Measurements from ENCODE around the gene MKNK2.

MKNK2 gene

DNA sequence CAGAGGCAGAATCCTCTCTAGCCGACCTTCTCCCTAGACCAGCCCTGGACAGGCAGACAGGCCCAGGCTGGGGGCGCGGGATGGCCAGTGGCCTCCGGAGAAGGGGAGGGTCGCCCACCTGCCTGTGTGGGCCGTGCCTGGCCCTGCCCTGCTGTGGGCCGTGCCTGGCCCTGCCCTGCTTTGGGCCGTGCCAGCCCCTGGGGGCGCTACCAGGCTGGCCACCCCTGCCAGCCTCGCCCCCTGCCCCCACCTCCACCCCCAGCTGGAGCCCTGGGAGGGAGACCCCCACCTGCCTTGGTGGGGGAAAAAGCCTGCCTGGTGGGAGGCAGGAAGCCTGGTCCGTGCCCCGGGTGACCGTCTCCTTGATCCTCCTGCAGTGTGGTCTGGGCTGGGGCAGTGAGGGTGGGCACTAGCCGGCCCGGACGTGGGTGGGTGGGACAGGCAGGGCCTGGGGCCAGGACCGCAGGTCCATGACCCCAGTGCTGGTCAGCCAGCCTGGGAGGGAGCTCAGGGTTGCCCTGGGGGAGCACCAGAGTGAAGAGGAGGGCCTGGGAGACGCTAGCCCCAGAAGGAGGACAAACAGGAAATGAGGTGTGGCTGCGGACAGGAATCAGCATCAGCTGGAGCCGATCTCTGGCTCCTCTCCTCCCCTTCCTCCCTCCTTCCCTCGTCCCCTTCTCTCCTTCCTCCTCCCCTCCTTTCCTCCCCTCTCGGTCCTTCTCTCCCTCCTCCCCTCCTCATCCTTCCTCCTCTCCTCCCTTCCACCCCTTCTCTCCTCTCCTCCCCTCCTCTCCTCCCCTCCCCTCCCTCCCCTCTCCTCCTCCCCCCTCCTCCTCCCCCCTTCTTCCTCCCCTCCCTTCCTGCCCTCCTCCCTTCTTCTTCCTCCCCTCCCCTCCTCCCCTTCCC lies 5.1 kb upstream of the MKNK2 start:
- TF ChIP-seq, protein P1, sequence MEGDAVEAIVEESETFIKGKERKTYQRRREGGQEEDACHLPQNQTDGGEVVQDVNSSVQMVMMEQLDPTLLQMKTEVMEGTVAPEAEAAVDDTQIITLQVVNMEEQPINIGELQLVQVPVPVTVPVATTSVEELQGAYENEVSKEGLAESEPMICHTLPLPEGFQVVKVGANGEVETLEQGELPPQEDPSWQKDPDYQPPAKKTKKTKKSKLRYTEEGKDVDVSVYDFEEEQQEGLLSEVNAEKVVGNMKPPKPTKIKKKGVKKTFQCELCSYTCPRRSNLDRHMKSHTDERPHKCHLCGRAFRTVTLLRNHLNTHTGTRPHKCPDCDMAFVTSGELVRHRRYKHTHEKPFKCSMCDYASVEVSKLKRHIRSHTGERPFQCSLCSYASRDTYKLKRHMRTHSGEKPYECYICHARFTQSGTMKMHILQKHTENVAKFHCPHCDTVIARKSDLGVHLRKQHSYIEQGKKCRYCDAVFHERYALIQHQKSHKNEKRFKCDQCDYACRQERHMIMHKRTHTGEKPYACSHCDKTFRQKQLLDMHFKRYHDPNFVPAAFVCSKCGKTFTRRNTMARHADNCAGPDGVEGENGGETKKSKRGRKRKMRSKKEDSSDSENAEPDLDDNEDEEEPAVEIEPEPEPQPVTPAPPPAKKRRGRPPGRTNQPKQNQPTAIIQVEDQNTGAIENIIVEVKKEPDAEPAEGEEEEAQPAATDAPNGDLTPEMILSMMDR (IDR thresholded peaks at IDR 0.05; ENCODE audit: low read depth, low read length, missing control alignments) = peak; percentile 10
- no peak for DNase-seq (ENCODE audit: low read depth)
- peak overlapping the region; percentile 11 for H3K4me3 ChIP-seq (ENCODE audit: low read depth, low read length)

DNA sequence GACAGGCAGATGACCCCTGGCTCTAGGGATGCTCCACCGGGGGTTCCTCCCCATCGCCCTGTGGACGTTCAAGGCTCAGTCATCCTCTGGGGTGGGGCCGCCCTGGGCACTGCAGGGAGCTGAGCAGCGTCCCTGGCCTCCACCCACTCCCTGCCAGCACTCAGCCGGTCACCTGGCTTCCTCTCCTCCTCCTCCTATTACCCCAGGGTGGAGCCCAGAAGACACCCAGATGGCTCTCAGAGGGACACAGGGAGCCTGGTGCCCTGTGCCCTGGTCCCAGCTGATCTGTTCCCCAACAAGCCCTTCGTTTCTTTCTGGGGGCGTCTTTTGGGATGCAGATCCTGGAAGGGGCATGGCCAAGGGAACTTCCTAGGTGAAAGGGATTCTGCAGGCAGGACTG lies 3.7 kb upstream of the MKNK2 start:
- H3K4me3 ChIP-seq (ENCODE audit: low read depth, low read length) = no peak overlapping the region
- TF ChIP-seq, protein P1 (IDR thresholded peaks at IDR 0.05; ENCODE audit: low read depth, low read length, missing control alignments) = no peak
- no peak for DNase-seq (ENCODE audit: low read depth)

DNA sequence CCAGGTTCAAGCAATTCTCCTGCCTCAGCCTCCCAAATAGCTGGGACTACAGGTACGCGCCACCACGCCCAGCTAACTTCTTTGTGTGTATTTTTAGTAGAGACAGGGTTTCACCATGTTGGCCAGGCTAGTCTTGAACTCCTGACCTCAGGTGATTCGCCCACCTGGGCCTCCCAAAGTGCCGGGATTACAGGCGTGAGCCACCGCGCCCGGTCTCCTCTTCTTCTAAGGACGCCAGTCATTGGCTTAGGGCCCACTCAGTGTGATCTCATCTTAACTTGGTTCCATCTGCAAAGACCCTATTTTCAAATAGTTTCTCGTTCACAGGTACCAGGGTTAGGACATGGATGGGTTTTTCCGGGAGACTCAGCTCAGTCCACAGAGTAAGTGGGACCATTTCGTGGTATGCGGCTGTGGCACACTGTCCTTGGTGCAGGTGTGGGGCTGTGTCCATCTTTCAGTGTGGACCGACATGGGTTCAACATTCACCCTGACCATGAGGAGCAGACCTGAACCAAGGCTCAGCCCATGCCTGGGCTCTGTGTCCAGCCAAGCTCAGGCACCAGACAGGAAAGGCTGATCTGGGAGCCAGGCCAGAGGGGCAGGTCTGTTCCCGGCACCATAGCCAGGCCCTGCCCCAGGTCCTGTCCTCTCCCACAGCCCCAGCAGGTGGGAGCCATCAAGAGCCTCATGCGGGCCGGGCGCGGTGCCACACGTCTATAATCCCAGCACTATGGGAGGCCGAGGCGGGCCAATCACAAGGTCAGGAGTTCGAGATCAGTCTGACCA lies 2.8 kb upstream of the MKNK2 start:
- TF ChIP-seq, protein P1 (IDR thresholded peaks at IDR 0.05; ENCODE audit: low read depth, low read length, missing control alignments) = no peak
- DNase-seq (ENCODE audit: low read depth) = no peak
- no peak overlapping the region for H3K4me3 ChIP-seq (ENCODE audit: low read depth, low read length)

DNA sequence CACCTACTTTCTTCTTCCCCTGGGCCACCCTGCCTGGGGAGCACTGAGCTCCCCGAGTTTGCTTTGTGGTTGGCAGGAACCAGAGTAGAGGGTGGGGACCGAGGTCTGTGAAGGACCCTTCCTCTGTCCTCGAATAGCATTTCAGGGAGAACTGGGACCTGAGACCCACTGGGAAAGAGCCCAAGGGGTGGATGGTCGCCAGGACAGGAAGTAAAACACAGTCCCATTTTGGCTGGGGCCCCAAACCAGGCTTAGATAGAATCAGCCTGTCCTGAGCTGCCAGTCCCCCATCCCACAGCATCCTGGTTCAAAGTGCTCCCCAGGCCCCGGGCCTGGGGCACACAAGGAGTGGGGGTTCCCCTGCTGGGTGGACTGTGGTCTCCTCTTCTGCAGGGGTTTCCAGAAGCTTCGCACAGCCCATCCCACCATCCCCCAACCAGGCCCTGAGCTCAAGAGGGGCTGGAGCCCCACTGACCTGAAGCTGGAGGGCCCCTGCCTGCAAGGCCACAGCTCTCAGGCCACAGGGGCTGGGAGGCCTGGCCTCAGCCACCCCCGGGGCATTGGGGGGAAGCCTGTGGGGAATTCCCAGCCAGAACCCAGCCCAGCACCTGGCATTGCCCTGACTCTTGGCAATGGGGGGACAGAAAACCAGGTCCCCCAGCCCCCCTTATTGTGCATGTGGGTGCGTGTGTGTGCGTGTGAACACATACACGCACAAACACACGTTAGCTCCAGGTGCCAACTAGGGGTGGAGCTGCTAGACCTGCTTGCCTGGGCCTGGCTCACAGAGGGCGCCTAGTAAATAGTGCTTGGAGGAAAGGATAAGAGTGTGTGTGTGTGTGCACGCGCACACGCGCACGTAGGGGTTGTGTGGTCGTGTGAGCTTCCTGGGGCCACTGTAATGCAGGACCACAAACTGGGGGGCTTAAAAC lies 995 bp upstream of the MKNK2 start:
- H3K4me3 ChIP-seq (ENCODE audit: low read depth, low read length) = peak overlapping the region; percentile 51
- TF ChIP-seq, protein P1 (IDR thresholded peaks at IDR 0.05; ENCODE audit: low read depth, low read length, missing control alignments) = no peak
- DNase-seq (ENCODE audit: low read depth) = no peak

DNA sequence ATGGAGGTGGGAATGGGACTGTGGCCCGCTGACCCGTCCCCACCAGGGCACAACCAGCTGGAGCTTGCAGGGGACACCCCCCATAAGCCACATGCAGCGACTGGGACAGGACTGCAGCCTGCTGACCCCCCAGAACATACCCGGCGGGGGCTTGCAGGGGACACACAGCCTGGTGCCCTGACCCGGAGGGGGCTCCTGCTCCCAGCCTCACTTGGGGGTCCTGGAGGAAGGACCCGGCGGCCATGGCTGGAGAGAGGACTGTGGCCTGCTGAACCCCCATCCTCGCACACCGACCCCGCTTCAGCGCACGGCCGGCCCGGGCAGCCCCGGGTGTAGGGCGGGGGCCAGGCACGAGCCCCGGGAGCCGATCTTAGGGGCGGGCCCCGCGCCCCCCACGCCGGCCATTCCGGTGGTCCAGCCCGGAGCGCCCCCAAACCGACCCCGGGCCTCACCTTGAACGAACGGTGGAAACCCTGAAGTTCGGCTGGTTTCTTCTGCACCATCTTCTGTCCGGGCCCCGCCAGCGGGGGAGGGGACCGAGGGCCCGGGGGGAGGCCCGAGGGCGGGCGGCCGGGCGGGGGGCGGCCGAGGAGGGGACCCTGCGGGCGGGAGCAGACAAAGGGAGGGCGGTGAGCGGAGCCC lies 574 bp downstream of the MKNK2 start:
- TF ChIP-seq, protein P1 (IDR thresholded peaks at IDR 0.05; ENCODE audit: low read depth, low read length, missing control alignments) = no peak
- H3K4me3 ChIP-seq (ENCODE audit: low read depth, low read length) = peak overlapping the region; percentile 97
- DNase-seq (ENCODE audit: low read depth) = no peak

DNA sequence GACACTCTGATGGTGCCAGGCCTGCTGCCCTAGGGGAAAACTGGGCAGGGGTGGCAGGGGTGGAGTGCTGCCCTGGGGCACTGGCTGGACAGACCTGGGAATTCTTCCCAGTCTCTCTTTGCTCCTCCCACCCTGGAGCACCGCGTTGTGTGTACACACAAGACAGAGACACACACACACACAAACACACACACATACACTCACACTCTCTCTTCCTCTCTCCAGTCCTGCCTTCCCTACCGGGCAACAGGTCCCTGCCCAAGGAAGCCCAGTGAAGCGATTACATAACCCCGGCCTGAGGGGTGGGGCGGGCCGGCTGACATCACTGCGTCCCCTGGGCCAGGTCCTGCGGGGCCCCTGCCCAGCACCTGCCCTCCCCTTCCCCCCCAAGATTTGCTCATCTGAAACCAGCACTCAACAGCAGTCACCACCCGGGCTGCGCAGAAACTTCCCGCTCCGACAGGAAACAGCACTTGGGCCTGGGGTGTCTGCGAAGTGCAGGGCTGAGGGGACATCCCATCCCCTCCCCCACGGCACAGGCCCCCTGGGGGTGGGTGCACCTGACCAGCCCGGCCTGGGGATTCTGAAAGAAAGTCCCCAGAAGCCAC lies 1.2 kb downstream of the MKNK2 start:
- DNase-seq (ENCODE audit: low read depth) = no peak
- TF ChIP-seq, protein P1 (IDR thresholded peaks at IDR 0.05; ENCODE audit: low read depth, low read length, missing control alignments) = no peak
- H3K4me3 ChIP-seq (ENCODE audit: low read depth, low read length) = peak overlapping the region; percentile 97
